Smooth muscle cell of the umbilical artery (primary cell): ENCODE data around the gene UBE2L6. TPM values are rescaled to one million over a fixed set of nuclear protein-coding genes. Genes with fewer than 3 reads are reported as not detected.

Source experiments
- total RNA-seq: library from RNA; depleted of rRNA; stranded (reverse); fragments of >200 nt; gene quantifications from 2 replicates; pipeline ENCODE4 v1.2.3, GENCODE V29; 2014

The UBE2L6 gene
- total RNA-seq = 31.2 and 33.7 TPM in 2 replicates

GRCh38 chr11:57567515-57568329 is at the start of gene UBE2L6:
Gene UBE2L6, minus strand, starts transcription at chr11:57567672. Its CDS starts 61 bp downstream, at chr11:57567611.

GRCh38 chr11:57597461-57597915 is 30.0 kb upstream of the UBE2L6 start, which contains the start of gene SERPING1:
Gene SERPING1, plus strand, starts transcription at chr11:57597685. Its CDS starts 586 bp downstream, at chr11:57598271.

GRCh38 chr11:57536947-57537619 is 30.4 kb downstream of the UBE2L6 start, which contains the start of gene SMTNL1:
Gene SMTNL1, plus strand, starts transcription at chr11:57537595. Its CDS starts 5,048 bp downstream, at chr11:57542643.

GRCh38 chr11:57530596-57531507 is 36.6 kb downstream of the UBE2L6 start, which contains the start of gene TIMM10:
Gene TIMM10, minus strand, starts transcription at chr11:57530754. Its CDS starts 565 bp downstream, at chr11:57530189.

GRCh38 chr11:57515332-57516060 is 52.0 kb downstream of the UBE2L6 start, which contains the start of gene SLC43A1:
Gene SLC43A1, minus strand, starts transcription at chr11:57515702. Its CDS starts 1,591 bp downstream, at chr11:57514111.

Other genes with a start within 250 kb of the UBE2L6 start
- 63.8 and 76.7 TPM in 2 replicates for gene TNKS1BP1, start 242.7 kb downstream of the UBE2L6 start, total RNA-seq
- gene SSRP1, start 231.8 kb downstream of the UBE2L6 start, total RNA-seq = 46.3 and 85.6 TPM in 2 replicates
- gene P2RX3, start 229.3 kb downstream of the UBE2L6 start, total RNA-seq = not detected in 2 replicates
- gene PRG3, start 186.5 kb downstream of the UBE2L6 start, total RNA-seq = not detected in 2 replicates
- 0.09 and 0.89 TPM in 2 replicates for gene PRG2, start 177.0 kb downstream of the UBE2L6 start, total RNA-seq
- 38.6 and 49.6 TPM in 2 replicates for gene SLC43A3, start 140.6 kb downstream of the UBE2L6 start, total RNA-seq
- gene RTN4RL2, start 107.1 kb downstream of the UBE2L6 start, total RNA-seq = 0.05 TPM in 1 of 2 replicates, not detected in the other
- gene SLC43A1, start 52.0 kb downstream of the UBE2L6 start, total RNA-seq = 12.5 and 17.8 TPM in 2 replicates
- 14.1 and 22.6 TPM in 2 replicates for gene TIMM10, start 36.9 kb downstream of the UBE2L6 start, total RNA-seq
- gene SMTNL1, start 30.1 kb downstream of the UBE2L6 start, total RNA-seq = not detected in 2 replicates
- gene SERPING1, start 30.0 kb upstream of the UBE2L6 start, total RNA-seq = 4.5 and 7.9 TPM in 2 replicates
- 0.23 and 0.89 TPM in 2 replicates for gene YPEL4, start 82.2 kb upstream of the UBE2L6 start, total RNA-seq
- 17.7 and 19.0 TPM in 2 replicates for gene CLP1, start 90.1 kb upstream of the UBE2L6 start, total RNA-seq
- 34.7 and 50.5 TPM in 2 replicates for gene ZDHHC5, start 100.4 kb upstream of the UBE2L6 start, total RNA-seq
- 11.9 TPM in 2 replicates for gene MED19, start 144.5 kb upstream of the UBE2L6 start, total RNA-seq
- gene TMX2, start 144.9 kb upstream of the UBE2L6 start, total RNA-seq = 48.4 and 55.8 TPM in 2 replicates
- gene SELENOH, start 173.8 kb upstream of the UBE2L6 start, total RNA-seq = 50.6 and 113 TPM in 2 replicates
- not detected in 2 replicates for gene BTBD18, start 184.1 kb upstream of the UBE2L6 start, total RNA-seq
- 107 and 156 TPM in 2 replicates for gene CTNND1, start 194.1 kb upstream of the UBE2L6 start, total RNA-seq